ENCODE measurements around the gene BZW1.
A peak's percentile ranks its signal among the peaks of the same experiment; 100 is the strongest.

DNA sequence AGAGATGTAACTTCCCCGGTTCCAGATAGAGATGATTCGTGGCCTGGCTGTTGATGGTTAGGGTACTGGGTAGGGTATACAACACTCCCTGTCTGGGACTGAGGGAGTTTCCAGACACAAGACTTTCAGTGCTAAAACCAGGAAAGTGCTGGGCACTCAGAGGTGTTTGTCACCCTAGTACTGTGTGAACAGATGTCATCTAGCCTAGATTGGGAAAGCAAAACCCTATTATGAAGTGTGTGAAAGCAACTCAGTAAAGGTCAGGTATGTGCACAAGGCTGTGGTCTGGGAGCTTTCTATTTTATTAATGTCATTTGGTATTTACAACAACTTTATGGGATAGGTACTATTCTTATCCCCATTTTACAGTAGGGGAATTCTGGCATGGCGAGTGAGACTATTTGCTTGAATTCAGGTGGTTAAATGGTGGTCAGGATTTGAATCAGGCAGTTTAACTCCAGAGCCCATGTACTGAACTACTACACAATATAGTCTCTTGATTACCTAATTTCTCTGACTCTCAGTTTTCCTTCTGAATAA is 2.6 kb downstream of the BZW1 start:
- TF ChIP-seq, protein P1, sequence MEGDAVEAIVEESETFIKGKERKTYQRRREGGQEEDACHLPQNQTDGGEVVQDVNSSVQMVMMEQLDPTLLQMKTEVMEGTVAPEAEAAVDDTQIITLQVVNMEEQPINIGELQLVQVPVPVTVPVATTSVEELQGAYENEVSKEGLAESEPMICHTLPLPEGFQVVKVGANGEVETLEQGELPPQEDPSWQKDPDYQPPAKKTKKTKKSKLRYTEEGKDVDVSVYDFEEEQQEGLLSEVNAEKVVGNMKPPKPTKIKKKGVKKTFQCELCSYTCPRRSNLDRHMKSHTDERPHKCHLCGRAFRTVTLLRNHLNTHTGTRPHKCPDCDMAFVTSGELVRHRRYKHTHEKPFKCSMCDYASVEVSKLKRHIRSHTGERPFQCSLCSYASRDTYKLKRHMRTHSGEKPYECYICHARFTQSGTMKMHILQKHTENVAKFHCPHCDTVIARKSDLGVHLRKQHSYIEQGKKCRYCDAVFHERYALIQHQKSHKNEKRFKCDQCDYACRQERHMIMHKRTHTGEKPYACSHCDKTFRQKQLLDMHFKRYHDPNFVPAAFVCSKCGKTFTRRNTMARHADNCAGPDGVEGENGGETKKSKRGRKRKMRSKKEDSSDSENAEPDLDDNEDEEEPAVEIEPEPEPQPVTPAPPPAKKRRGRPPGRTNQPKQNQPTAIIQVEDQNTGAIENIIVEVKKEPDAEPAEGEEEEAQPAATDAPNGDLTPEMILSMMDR (IDR thresholded peaks at IDR 0.05 in 4 of 5, conservative IDR thresholded peaks at IDR 0.05 in 1 of 5) = no peak
- peak; percentile 47 to 69 for TF ChIP-seq POLR2A (IDR thresholded peaks at IDR 0.05)
